Common myeloid progenitor, CD34-positive (primary cell): ENCODE measurements around the gene MRPL55.

Experiments
- CTCF ChIA-PET: fragments of 350-600 bp; sonication (Branson Sonifier 250); formaldehyde crosslinking; loops from one replicate; lab custom pipeline; 2021; ENCODE audit warnings: antibody characterized with exemption; lab: Charles Lee
- POLR2A ChIA-PET: fragments of 350-600 bp; sonication (Branson Sonifier 250); formaldehyde crosslinking; loops from one replicate; lab custom pipeline; 2021; ENCODE audit warnings: antibody characterized with exemption; lab: Charles Lee
- DNase-seq, 3 donors: peaks; one replicate each; pipeline versions ENCODE4 v3.0.0 to v3.0.0-alpha.2; 2013
- H3K27ac ChIP-seq, 2 experiments: 1 replicate in 1 of 2; 2 replicates in 1 of 2; pipeline ENCODE4 v1.7.0; 2013; ENCODE audit warnings: inconsistent platforms in 2 of 2, low read length in 2 of 2, mild to moderate bottlenecking in 2 of 2, low read depth in 1 of 2, moderate library complexity in 1 of 2; ENCODE audit not compliant: severe bottlenecking in 2 of 2, insufficient read depth in 1 of 2, poor library complexity in 1 of 2
- H3K27me3 ChIP-seq, 5 experiments: replicated peaks in 2 of 5; 1 replicate in 3 of 5; 2 replicates in 2 of 5; pipeline versions ENCODE4 v1.6.1 to v1.7.0; 2013; ENCODE audit warnings: low read length in 4 of 5, mild to moderate bottlenecking in 2 of 5, moderate library complexity in 2 of 5, inconsistent platforms in 1 of 5; ENCODE audit not compliant: insufficient read depth in 5 of 5, control insufficient read depth in 4 of 5
- H3K36me3 ChIP-seq, 4 experiments: 1 replicate in 2 of 4; 2 replicates in 2 of 4; pipeline versions ENCODE4 v1.6.1 to v1.7.0; 2013; ENCODE audit warnings: low read length in 3 of 4, control low read depth in 1 of 4, mild to moderate bottlenecking in 1 of 4; ENCODE audit not compliant: control insufficient read depth in 4 of 4, insufficient read depth in 4 of 4
- H3K4me1 ChIP-seq, 4 experiments: 1 replicate in 3 of 4; 2 replicates in 1 of 4; pipeline versions ENCODE4 v1.6.1 to v1.7.1; 2013; ENCODE audit warnings: low read length in 3 of 4, mild to moderate bottlenecking in 3 of 4, control low read depth in 1 of 4, inconsistent platforms in 1 of 4, moderate library complexity in 1 of 4; ENCODE audit not compliant: control insufficient read depth in 4 of 4, insufficient read depth in 4 of 4; ENCODE audit errors: control extremely low read depth in 1 of 4
- H3K4me3 ChIP-seq, 7 experiments: 1 replicate in 4 of 7; 2 replicates in 3 of 7; pipeline versions ENCODE4 v1.5.1 to v1.7.0; 2013; ENCODE audit warnings: mild to moderate bottlenecking in 7 of 7, low read length in 6 of 7, moderate library complexity in 6 of 7, inconsistent platforms in 2 of 7, low read depth in 2 of 7, control low read depth in 1 of 7; ENCODE audit not compliant: insufficient read depth in 4 of 7, control insufficient read depth in 1 of 7; ENCODE audit errors: extremely low read depth in 1 of 7
- H3K9me3 ChIP-seq, 5 experiments: 1 replicate in 4 of 5; 2 replicates in 1 of 5; pipeline versions ENCODE4 v1.6.1 to v1.7.1; 2013; ENCODE audit warnings: low read length in 4 of 5, mild to moderate bottlenecking in 2 of 5, inconsistent platforms in 1 of 5, low read depth in 1 of 5, moderate library complexity in 1 of 5; ENCODE audit not compliant: control insufficient read depth in 4 of 5, insufficient read depth in 2 of 5; ENCODE audit errors: control extremely low read depth in 1 of 5
- WGBS: methylation state at CpG from one replicate; pipeline ENCODE4 v1.1.5; 2013; ENCODE audit not compliant: insufficient coverage; 5-methylcytosine and 5-hydroxymethylcytosine counted together

Gene MRPL55

GRCh38 chr1:228101994-228102790 lies 6.9 kb downstream of the MRPL55 start:
- WGBS, result 9% methylated on average over 55 of the region's 73 CpGs
- H3K27me3 ChIP-seq, result no peaks in the 10 kb centered on the region
- peak overlapping the region in 6 of 7 experiments; percentile 77 to 93 (median 82) for H3K4me3 ChIP-seq
- no peak overlapping the region for H3K27ac ChIP-seq
- CTCF ChIA-PET, result interaction anchor here (1.0 to 1.2 kb wide), 2 partner anchors 11 to 98 kb away, joined by 4 to 5 read pairs; no protein-coding TSS in a partner anchor
- DNase-seq, result peak; percentile 70 to 81 (median 76)
- H3K36me3 ChIP-seq, result peaks cover 8 to 63% (median 42%) of the 10 kb centered on the region in 4 experiments
- H3K4me1 ChIP-seq, result peaks cover 6 to 30% (median 21%) of the 10 kb centered on the region in 4 experiments
- no peaks in the 10 kb centered on the region for H3K9me3 ChIP-seq
- POLR2A ChIA-PET, result interaction anchor here (0.6 kb wide), 2 partner anchors 14 to 17 kb away, joined by 3 read pairs; no protein-coding TSS in a partner anchor

GRCh38 chr1:228101614-228101993 lies 7.5 kb downstream of the MRPL55 start:
- H3K27me3 ChIP-seq, result no peaks in the 10 kb centered on the region
- ChIA-PET POLR2A (no interaction called here), CTCF (interaction anchor here (1.0 to 1.2 kb wide), 2 partner anchors 11 to 97 kb away, joined by 4 to 5 read pairs; no protein-coding TSS in a partner anchor)
- H3K4me3 ChIP-seq, result peak overlapping the region in 5 of 7 experiments; percentile 77 to 93 (median 85)
- H3K36me3 ChIP-seq, result peaks cover 8 to 65% (median 40%) of the 10 kb centered on the region in 4 experiments
- no peak for DNase-seq
- H3K27ac ChIP-seq, result peak overlapping the region in 1 of 2 experiments; percentile 34
- H3K4me1 ChIP-seq, result peaks cover 6 to 30% (median 21%) of the 10 kb centered on the region in 4 experiments
- no peaks in the 10 kb centered on the region for H3K9me3 ChIP-seq
- 83% methylated on average over 11 of the region's 15 CpGs for WGBS

DNA sequence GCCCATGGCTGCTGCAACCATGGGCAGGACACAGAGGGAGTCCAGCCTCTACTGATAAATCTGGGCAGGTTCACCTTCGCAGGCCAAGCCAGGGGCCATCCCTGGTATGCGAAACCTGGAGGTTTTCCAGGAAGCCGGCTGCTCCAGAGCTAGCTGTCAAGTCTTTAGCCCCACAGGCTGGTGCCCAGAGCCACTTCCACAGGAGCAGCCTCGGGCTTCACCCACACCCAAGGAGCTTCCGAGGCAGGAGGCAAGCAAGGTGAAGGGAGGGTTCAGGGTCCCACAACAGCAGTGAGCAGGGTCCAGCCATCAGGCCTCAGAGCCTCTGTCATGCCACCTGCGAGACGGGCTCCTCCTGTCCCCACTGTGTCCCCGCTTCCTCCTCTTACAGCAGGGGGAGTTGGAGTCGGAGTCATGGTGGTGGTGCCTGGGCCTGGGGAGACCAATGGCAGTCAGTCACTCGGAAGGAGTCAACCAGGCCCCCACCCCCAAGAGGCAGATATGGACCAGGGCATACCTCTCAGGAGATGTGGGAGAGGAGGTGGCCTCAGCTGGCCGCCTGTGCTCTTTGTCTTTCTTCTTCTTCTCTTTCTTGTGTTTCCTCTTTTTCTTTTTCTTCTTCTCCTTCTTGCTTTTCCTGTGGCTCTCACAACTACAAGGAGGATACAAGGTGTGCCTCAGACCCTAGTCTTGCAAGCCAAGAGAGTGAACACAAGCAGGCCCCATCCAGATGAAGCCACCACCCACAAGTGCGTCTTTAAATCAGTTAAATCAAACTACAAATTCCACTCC lies 8.1 kb downstream of the MRPL55 start:
- no peak for DNase-seq
- H3K4me1 ChIP-seq, result peaks cover 6 to 30% (median 21%) of the 10 kb centered on the region in 4 experiments
- WGBS, result 91% methylated on average over 10 of the region's 12 CpGs
- no peaks in the 10 kb centered on the region for H3K9me3 ChIP-seq
- H3K36me3 ChIP-seq, result peaks cover 8 to 65% (median 37%) of the 10 kb centered on the region in 4 experiments
- H3K27me3 ChIP-seq, result no peaks in the 10 kb centered on the region
- H3K4me3 ChIP-seq, result no peak overlapping the region
- ChIA-PET POLR2A (interaction anchor here (1.1 to 1.2 kb wide), 2 partner anchors 13 to 101 kb away, joined by 3 to 4 read pairs; no protein-coding TSS in a partner anchor), CTCF (interaction anchor here (0.6 to 2.7 kb wide), 9 partner anchors 9 to 335 kb away, joined by 3 to 9 read pairs (median 5); partner anchors contain the start of genes ARF1 and IBA57)
- H3K27ac ChIP-seq, result peak overlapping the region in 1 of 2 experiments; percentile 34

GRCh38 chr1:228099331-228099732 lies 9.8 kb downstream of the MRPL55 start:
- Histone ChIP-seq H3K9me3 (peaks cover 0 to 12% (median 5%) of the 10 kb centered on the region in 5 experiments), H3K27ac (no peak overlapping the region), H3K4me3 (no peak overlapping the region), H3K27me3 (no peaks in the 10 kb centered on the region), H3K36me3 (peaks cover 8 to 69% (median 36%) of the 10 kb centered on the region in 4 experiments), H3K4me1 (peaks cover 6 to 26% (median 20%) of the 10 kb centered on the region in 4 experiments)
- WGBS, result 97% methylated on average over 4 of the region's 4 CpGs
- ChIA-PET POLR2A (interaction anchor here (1.2 kb wide), 2 partner anchors 11 to 100 kb away, joined by 3 read pairs; no protein-coding TSS in a partner anchor), CTCF (interaction anchor here (0.8 to 2.7 kb wide), 9 partner anchors 8 to 102 kb away, joined by 3 to 9 read pairs (median 4); partner anchors contain the start of gene ARF1)
- DNase-seq, result no peak

- Histone ChIP-seq H3K27me3 (no peaks in the 10 kb centered on the region), H3K4me3 (no peak overlapping the region), H3K4me1 (peaks cover 0 to 17% (median 11%) of the 10 kb centered on the region in 4 experiments), H3K27ac (no peak overlapping the region), H3K36me3 (peaks cover 8 to 74% (median 38%) of the 10 kb centered on the region in 4 experiments), H3K9me3 (peaks cover 0 to 17% (median 11%) of the 10 kb centered on the region in 5 experiments)
- no peak for DNase-seq
- ChIA-PET POLR2A (interaction anchor here (1.1 kb wide), 1 partner anchor 16 kb away, joined by 5 read pairs; the partner anchor contains the start of gene ARF1), CTCF (interaction anchor here (1.2 to 2.7 kb wide), 5 partner anchors 9 to 95 kb away, joined by 3 to 9 read pairs (median 6); no protein-coding TSS in a partner anchor)
- WGBS, result 93% methylated on average over 27 of the region's 28 CpGs
Measured at GRCh38 chr1:228098323-228098931, 10.7 kb downstream of the MRPL55 start.
